HG03442 (cell line): ENCODE measurements around the gene ATP9A.
A peak's percentile ranks its signal among the peaks of the same experiment; 100 is the strongest.

Experiments
- ATAC-seq: cut with Tn5 transposase; IDR thresholded peaks from one replicate; pipeline ENCODE4 v1.9.1; 2021; ENCODE audit warnings: mild to moderate bottlenecking, moderate library complexity; ENCODE audit not compliant: unreplicated experiment

ATP9A gene

DNA sequence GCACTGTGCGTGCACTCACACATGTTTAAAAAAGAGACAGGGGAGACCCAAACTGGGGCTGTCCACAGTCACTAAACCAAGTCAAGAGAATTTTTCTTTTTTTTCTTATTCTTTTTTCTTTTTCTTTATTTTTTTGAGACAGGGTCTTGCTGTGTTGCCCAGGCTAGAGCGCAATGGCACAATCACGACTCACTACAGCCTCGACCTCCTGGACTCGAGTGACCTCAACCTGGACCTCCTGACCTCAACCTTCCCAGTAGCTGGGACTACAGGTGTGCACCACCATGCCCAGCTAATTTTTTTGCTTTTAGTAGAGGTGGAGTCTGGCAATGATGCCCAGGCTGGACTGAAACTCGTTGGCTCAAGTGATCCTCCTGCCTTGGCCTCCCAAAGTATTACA is 136.2 kb downstream of the ATP9A start:
- ATAC-seq, result no peak

DNA sequence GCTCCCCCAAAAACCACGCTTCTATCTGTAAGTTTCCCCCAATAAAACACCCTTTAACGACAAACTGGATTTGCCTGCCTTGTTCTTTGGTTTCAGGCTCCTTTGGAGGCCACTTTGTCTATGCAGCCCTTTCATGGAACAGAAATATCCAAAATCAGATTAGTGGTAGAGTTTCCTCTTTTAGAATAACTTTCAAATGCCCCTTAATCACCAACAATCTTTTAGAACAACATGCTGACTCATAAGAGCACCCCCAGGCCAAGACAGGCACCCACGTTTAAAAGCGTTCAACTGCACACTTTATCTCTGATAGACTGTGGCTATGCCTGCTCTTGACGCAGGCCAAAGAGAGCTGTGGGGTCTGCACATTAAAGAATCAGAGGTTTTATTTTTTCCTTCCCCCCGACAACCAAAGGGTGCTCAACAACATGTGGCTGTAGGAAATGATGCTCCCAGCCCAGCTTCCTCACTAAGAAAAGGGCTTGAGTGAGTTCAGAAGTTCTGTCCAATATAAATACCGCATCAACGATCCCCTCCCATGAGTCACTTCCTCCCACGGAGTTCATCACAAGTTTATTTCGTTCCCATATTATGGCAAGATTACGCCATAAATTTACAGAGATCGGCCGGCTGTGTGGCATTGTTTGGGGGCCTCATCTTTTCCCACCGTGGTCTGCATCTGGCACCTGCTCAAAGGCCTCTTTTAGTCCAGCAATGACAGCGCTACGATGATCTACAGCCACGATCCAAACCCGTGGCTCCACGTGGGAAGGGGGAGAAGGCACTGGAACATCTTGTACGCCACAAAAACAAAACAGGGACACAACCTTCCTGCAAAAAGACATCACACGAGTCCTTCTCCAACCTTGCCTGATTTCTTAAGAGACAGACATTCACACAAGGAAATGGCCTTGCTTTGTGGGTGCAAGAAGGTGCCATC is 136.9 kb downstream of the ATP9A start:
- ATAC-seq, result no peak

DNA sequence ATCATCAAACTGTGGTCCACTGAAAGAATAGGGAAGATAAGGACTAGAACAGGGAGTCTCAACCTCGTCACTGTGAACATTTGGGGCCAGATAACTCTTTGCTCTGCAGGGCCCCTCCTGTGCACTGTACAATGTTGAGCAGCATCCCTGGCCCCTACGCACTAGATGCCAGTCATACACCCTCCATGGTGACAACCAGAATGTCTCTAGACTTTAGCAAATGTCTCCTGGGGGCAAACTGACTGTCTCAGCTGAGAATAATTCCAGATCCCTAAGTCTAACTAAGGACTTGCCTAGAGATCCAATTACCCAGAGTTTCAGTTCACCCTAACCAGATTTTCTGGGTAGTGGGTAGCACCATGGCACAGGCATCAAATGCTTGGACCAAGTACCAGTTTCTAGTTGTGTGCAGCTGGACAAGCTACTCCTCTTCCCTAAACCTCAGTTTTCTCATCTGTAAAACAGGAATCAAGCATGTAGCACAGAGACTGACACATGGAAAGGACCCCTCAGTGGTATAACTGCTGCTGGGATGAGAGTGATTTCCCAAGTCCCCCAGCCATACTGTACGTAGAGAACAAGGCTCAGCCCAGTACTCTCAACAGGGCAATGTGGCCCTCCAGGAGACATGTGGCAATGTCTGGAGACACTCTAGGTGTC is 138.7 kb downstream of the ATP9A start:
- no peak for ATAC-seq

DNA sequence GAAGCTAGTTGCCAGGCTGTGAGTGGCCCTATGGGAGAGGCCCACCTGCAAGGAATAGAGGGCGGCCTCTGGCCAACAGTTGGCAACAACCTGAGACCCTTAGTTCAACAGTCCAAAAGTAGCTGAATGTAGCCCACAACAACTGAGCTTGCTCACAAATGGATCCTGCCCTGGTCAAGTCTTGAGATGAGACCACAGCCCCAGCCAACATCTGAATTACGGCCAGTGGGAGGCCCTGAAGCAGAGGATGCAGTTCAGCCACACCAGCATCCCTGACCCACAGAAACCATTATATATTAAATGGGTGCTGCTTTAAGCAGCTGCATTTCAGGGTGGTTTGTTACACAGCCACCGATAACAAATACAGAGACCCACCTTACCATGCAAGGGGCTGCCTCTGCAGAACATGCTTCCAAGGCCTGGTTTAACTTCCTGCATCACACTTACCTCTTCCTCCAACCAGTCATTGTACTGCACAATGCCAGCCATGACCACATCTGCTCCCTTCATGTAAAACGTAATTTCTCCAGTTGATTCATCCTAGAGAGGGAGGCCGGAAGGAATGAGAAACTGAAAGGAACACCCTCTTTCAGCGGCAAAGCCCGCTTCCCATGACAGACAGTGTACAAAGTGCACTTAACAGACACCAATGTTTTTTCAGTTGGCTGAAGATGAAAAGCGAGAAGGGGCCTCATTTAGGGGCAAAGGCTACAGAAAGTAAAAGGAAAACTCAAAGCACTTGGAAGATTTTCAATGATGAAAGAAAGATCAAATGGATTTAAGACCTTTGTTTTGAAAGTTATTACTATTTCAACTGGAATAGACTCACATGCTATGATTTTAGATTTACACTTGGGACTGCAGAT is 139.4 kb downstream of the ATP9A start:
- no peak for ATAC-seq

DNA sequence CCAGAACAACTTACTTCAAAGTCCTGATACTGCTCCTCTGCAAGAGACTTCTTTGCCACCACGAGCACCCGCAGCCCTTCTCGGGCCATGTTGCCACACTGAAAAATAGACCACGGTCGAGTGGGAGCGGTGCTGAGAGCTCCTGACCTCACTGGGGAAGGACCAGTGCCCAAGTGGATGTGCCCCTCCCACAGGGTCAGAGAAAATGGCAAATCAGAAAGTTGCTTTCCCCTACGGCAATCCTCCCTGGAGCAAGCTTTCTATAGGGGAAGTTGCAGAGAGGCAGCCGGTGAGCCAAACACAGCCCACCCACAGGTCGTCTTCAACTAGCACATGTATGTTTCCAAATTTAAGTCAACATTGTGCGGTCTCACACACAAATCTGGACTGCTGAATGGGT is 140.6 kb downstream of the ATP9A start:
- ATAC-seq, result no peak

DNA sequence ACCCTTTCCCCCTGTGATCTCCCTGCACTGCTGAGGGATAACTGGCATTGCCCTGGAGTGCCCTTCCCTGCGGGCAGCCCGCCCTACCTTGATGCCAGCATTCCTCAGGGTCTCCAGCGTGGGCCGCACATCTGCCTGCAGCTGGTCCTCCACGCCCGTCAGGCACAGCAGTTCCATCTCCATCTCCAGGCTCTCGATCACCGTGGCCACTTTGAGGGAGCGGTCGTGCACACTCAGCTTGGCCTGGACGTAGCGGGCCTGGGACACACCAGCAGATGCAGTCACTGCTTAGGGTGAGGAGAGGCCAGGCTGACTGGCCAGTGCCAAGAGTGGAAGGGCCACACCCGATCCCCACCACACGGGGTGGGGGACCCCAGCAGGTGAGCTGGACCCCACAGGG is 143.1 kb downstream of the ATP9A start:
- ATAC-seq, result no peak

DNA sequence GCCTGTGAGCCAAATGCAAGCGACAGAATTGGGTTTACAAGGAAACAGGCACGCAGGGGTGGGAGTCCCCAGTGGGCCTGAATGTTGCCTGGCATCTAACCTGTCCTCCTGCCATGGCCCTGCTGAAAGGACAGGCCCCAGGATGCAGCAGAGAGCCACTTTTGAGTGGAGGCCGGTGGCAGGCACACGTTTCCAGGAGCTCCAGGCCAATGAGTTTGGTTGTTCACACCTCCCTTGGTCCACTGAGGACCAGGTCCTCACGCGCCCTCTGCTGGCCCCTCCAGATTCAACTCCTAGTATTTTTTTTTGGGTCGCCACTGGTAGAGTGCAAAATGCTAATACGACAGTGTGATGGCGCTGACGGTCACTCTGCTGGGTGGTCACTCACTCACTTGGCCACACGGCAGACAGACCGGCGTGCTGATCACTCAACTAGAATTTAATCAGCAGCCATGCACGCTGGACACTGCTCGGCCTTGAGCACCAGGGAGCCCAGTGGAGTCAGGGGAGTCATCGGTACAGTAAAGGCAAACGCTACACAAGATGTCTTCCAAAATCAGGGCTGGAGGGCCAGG is 143.9 kb downstream of the ATP9A start:
- ATAC-seq, result peak; percentile 63

- ATAC-seq, result no peak
Measured at GRCh38 chr20:51623255-51623654, 144.9 kb downstream of the ATP9A start.

DNA sequence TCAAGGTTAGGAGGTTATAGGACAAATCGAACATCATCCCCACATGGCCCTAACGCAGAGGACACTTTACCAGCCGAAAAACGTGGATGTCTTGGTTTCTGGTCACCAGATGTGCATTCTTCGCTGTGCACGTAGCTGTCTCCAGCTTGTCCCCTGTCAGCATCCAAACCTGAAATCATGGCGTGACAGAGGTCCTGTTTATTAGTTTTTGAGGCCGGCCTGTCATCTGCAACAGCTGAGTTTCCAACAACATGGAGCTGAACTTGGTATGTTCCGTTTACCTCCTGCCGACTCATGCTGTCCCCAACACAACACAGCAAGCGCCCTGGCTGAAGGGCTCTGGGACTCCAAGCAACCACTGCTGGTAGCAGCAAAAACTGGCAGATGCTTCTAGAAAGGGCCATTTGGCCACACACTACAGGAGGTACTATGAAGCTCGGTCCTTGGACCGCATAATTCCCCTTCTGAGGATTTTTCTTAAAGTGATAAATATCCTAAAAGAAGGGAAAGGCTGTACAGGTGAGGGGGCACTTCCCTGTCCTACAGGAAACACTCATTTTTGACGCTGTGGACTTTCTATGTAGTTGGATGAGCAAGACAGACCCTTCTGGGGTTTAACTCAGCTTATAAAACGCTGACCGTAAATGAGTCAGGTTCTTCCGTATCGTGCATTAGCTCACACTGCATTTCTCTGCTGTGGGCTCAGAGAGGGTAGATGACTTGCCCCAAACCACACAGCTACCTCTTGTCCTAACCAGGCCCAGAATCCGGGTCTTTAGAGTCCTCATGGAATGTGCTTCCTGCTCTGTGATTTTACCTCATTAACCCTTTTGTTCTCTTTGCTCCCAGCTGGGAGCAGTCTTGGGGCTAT is 146.0 kb downstream of the ATP9A start:
- no peak for ATAC-seq

- no peak for ATAC-seq
Measured at GRCh38 chr20:51620432-51620831, 147.8 kb downstream of the ATP9A start.

DNA sequence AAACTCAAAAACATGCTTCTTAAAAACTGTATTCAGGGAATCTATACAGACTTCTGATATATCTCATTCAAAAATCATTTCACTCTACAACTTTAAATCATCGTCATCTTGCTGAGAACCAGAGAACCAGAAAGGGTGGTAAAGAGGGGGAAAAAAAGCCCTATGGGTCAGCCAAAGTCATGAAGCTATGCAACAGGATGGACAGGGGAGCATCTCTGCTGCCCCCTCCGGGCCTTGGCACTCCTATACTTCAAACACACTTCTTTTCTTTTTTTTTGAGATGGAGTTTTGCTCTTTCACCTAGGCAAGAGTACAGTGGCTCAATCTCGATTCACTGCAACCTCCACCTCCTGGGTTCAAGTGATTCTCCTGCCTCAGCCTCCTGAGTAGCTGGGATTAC is 152.1 kb downstream of the ATP9A start:
- no peak for ATAC-seq

GRCh38 chr20:51614687-51615086 is 153.5 kb downstream of the ATP9A start:
- ATAC-seq, result no peak

GRCh38 chr20:51613580-51613979 is 154.6 kb downstream of the ATP9A start:
- ATAC-seq, result no peak

- no peak for ATAC-seq
Measured at GRCh38 chr20:51612896-51613295, 155.3 kb downstream of the ATP9A start.

DNA sequence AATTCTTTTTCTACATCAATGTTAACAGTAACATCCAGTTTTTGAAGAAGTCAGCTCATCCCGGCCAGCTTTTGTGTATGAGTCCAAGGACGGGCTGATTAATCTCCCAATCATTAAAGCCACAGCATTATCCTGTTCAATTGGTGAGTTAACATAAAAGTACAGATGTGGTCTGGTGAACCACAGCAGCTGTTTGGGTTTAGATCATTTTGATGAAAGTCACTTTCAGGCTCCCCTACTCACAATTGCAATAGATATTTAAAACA is 156.6 kb downstream of the ATP9A start:
- no peak for ATAC-seq

GRCh38 chr20:51610761-51611624 is 157.2 kb downstream of the ATP9A start:
- ATAC-seq, result no peak

GRCh38 chr20:51610111-51610510 is 158.1 kb downstream of the ATP9A start:
- ATAC-seq, result no peak

- no peak for ATAC-seq
Measured at GRCh38 chr20:51609251-51609650, 158.9 kb downstream of the ATP9A start.

DNA sequence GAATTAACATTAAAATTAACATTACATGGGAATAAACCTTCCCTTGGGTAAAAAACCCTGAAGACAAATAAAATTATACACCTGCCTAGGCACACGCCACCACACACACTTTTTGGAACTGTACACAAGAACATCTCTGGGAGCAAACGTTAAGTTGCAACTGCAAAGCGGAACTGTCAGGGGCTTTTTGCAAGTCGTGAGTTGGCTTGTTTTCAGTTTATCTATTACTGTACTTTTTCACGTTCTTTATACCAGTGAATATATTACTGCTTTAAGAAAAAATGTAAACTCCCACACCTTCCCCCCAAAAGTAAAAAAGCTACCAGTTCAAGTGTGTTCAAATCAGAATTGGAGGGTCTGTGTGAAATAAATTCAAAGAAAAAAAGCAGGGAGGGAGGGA is 160.1 kb downstream of the ATP9A start:
- no peak for ATAC-seq
